HepG2 (cell line): Measurements from ENCODE around the gene CFAP43. TPM values are rescaled to one million over a fixed set of nuclear protein-coding genes. Genes with fewer than 3 reads are reported as not detected.

Source experiments
- ATAC-seq: fragments of 200-7000 bp; cut with Tn5 transposase; 3 replicates; pipeline ENCODE4 v1.9.1; 2020; ENCODE audit warnings: mild to moderate bottlenecking, moderate library complexity
- BruUV-seq: library from RNA; stranded (reverse); fragments of 400-500 nt; replicated peaks from 2 replicates; lab custom pipeline; 2021; lab: Mats Ljungman, UMichigan
- CTCF ChIA-PET: fragments of 300-600 bp; formaldehyde crosslinking; extraction: SDS; loops from one replicate; lab custom pipeline; 2021; ENCODE audit warnings: low total read pairs, inconsistent platforms, low intra/inter-chr PET ratio; lab: Yijun Ruan, JAX
- POLR2A ChIA-PET: fragments of 350-600 bp; sonication (Branson Sonifier 250); formaldehyde crosslinking; loops from one replicate; lab custom pipeline; 2020; ENCODE audit warnings: antibody characterized with exemption, inconsistent platforms; lab: Yijun Ruan, JAX
- DNase-seq: peaks from one replicate; pipeline ENCODE4 v3.0.0-alpha.2; 2015; ENCODE audit warnings: low spot score
- FAIRE-seq: peaks from 3 replicates; lab custom pipeline; 2011; peaks lifted over from hg19 to GRCh38; lab: Jason Lieb, UNC
- H2AFZ ChIP-seq: one replicate; pipeline ENCODE4 v1.6.1; 2011; ENCODE audit warnings: low read length, inconsistent platforms
- H3K27ac ChIP-seq: fragments of 300-600 bp; 3 replicates; pipeline ENCODE4 v1.8.0; 2011; ENCODE audit warnings: mixed run types, mild to moderate bottlenecking, mixed read lengths, low read length, inconsistent platforms; ENCODE audit not compliant: insufficient read depth; ENCODE audit errors: extremely low read length
- H3K27me3 ChIP-seq, 2 experiments: fragments of 200-600 bp in 1 of 2; 2 replicates in 1 of 2; 3 replicates in 1 of 2; pipeline versions ENCODE4 v1.6.0 to v1.8.0; 2011; ENCODE audit warnings: low read length in 2 of 2, mild to moderate bottlenecking in 2 of 2, moderate library complexity in 2 of 2, inconsistent platforms in 1 of 2; ENCODE audit not compliant: insufficient read depth in 2 of 2, control insufficient read depth in 1 of 2
- H3K36me3 ChIP-seq, 2 experiments: fragments of 200-600 bp in 1 of 2; replicated peaks in 1 of 2; 2 replicates in 1 of 2; 3 replicates in 1 of 2; pipeline versions ENCODE4 v1.5.1 to v1.8.0; 2011; ENCODE audit warnings: low read length in 2 of 2, inconsistent platforms in 1 of 2; ENCODE audit not compliant: insufficient read depth in 2 of 2, control insufficient read depth in 1 of 2
- H3K4me1 ChIP-seq: 2 replicates; pipeline ENCODE4 v1.5.1; 2012; ENCODE audit warnings: low read length, inconsistent platforms; ENCODE audit not compliant: insufficient read depth
- H3K4me2 ChIP-seq: 2 replicates; pipeline ENCODE4 v1.6.0; 2011; ENCODE audit warnings: low read depth, low read length, inconsistent platforms
- H3K4me3 ChIP-seq, 3 experiments: fragments of 200-600 bp in 1 of 3; sonication (generic), shearing (Covaris generic) in 1 of 3; replicated peaks in 1 of 3; 2 replicates each; pipeline ENCODE4 v1.5.1; 2011 to 2016; ENCODE audit warnings: low read length in 3 of 3, inconsistent platforms in 2 of 3, low read depth in 2 of 3, mild to moderate bottlenecking in 2 of 3, control low read depth in 1 of 3, mixed read lengths in 1 of 3; ENCODE audit not compliant: insufficient read depth in 1 of 3
- H3K79me2 ChIP-seq: one replicate; pipeline ENCODE4 v1.6.1; 2011; ENCODE audit warnings: low read length, inconsistent platforms; ENCODE audit not compliant: insufficient read depth
- H3K9ac ChIP-seq: 2 replicates; pipeline ENCODE4 v1.6.0; 2011; ENCODE audit warnings: mild to moderate bottlenecking, low read depth, low read length, inconsistent platforms; ENCODE audit not compliant: insufficient read depth
- H3K9me3 ChIP-seq: 2 replicates; pipeline ENCODE4 v1.5.1; 2012; ENCODE audit warnings: mild to moderate bottlenecking, low read length
- H4K20me1 ChIP-seq: 2 replicates; pipeline ENCODE4 v1.6.0; 2011; ENCODE audit warnings: inconsistent platforms, mild to moderate bottlenecking, low read length, moderate library complexity; ENCODE audit not compliant: insufficient read depth
- ADNP ChIP-seq: sonication (generic); formaldehyde crosslinking; IDR thresholded peaks from 2 replicates; pipeline ENCODE4 v1.4.0; 2020; ENCODE audit warnings: missing genetic modification reagents
- JUNB ChIP-seq: sonication (generic); formaldehyde crosslinking; IDR thresholded peaks from 2 replicates; pipeline ENCODE4 v1.8.0; 2022; ENCODE audit warnings: missing genetic modification reagents, mild to moderate bottlenecking, borderline replicate concordance
- KAT7 ChIP-seq: IDR thresholded peaks from 2 replicates; pipeline ENCODE4 v1.6.1; 2018; ENCODE audit warnings: borderline replicate concordance, missing compliant biosample characterization
- NFIC ChIP-seq: IDR thresholded peaks from 2 replicates; pipeline ENCODE4 v1.6.1; 2012; ENCODE audit warnings: mild to moderate bottlenecking, low read length, inconsistent platforms
- PITX1 ChIP-seq: sonication (generic); formaldehyde crosslinking; IDR thresholded peaks from 2 replicates; pipeline ENCODE4 v1.5.1; 2020; ENCODE audit warnings: mild to moderate bottlenecking, missing genetic modification reagents
- ZNF235 ChIP-seq: sonication (generic); formaldehyde crosslinking; IDR thresholded peaks from 2 replicates; pipeline ENCODE4 v1.8.1; 2023; ENCODE audit warnings: mild to moderate bottlenecking, missing genetic modification reagents, borderline replicate concordance
- ZNF33B ChIP-seq: sonication (generic); formaldehyde crosslinking; IDR thresholded peaks from 2 replicates; pipeline ENCODE4 v1.5.1; 2020; ENCODE audit warnings: mild to moderate bottlenecking, missing genetic modification reagents
- ZNF616 ChIP-seq: sonication (generic); formaldehyde crosslinking; IDR thresholded peaks from 2 replicates; pipeline ENCODE4 v1.5.0; 2020; ENCODE audit warnings: low read depth, mild to moderate bottlenecking, missing genetic modification reagents
- ZNF660 ChIP-seq: sonication (generic); formaldehyde crosslinking; IDR thresholded peaks from 2 replicates; pipeline ENCODE4 v1.5.1; 2020; ENCODE audit warnings: mild to moderate bottlenecking, low read depth, missing genetic modification reagents, borderline replicate concordance
- ZNF766 ChIP-seq: sonication (generic); formaldehyde crosslinking; IDR thresholded peaks from 2 replicates; pipeline ENCODE4 v1.5.0; 2020; ENCODE audit warnings: missing genetic modification reagents, borderline replicate concordance
- ZNF839 ChIP-seq: sonication (generic); formaldehyde crosslinking; IDR thresholded peaks from 2 replicates; pipeline ENCODE4 v1.4.0; 2020; ENCODE audit warnings: missing genetic modification reagents, mild to moderate bottlenecking, borderline replicate concordance
- WGBS: methylation state at CpG from one replicate; pipeline ENCODE4 v1.1.6; 2017; ENCODE audit warnings: low lambda C conversion rate; 5-methylcytosine and 5-hydroxymethylcytosine counted together
- in situ Hi-C: cut with HindIII; loops from 2 replicates; pipeline ENCODE4 v1.10.0; 2017; ENCODE audit warnings: low pct_unique_long_range_greater_than_20kb; ENCODE audit not compliant: extremely low pct_ligation_motif_present
- intact Hi-C: fragments of 100-400 bp; cut with micrococcal nuclease; formaldehyde crosslinking; loops from one replicate; pipeline ENCODE4 v1.10.0; 2022; ENCODE audit not compliant: unreplicated experiment
- polyA plus RNA-seq, 8 experiments: library from polyadenylated mRNA; depleted of rRNA in 3 of 8; stranded (reverse) in 7 of 8; unstranded in 1 of 8; fragments of >200 nt; fragmentation: Illumina TruSeq in 4 of 8; extraction: Trizol in 4 of 8; gene quantifications; 2 replicates each; pipeline versions ENCODE4 v1.2.1 to v1.2.3, GENCODE V29; 2011 to 2016; ENCODE audit warnings: low read depth in 4 of 8, missing spikeins in 1 of 8, mixed read lengths in 1 of 8; ENCODE audit not compliant: insufficient read depth in 1 of 8
- total RNA-seq, 5 experiments: library from RNA; depleted of rRNA; stranded (reverse); fragments of >200 nt; fragmentation: Illumina TruSeq; extraction: Trizol; gene quantifications; 2 replicates each; pipeline ENCODE4 v1.2.3, GENCODE V29; 2016; ENCODE audit warnings: low read depth in 1 of 5
- TF ChIP-seq, protein P1 (sequence below): sonication (generic); formaldehyde crosslinking; conservative IDR thresholded peaks from 2 replicates; pipeline ENCODE4 v1.8.0; 2022; ENCODE audit warnings: low read depth, missing genetic modification reagents
- TF ChIP-seq, protein P2 (sequence below): sonication (generic); formaldehyde crosslinking; IDR thresholded peaks from 2 replicates; pipeline ENCODE4 v1.4.0; 2020; ENCODE audit warnings: missing genetic modification reagents
- TF ChIP-seq, protein P3 (sequence below): sonication (generic); formaldehyde crosslinking; conservative IDR thresholded peaks from 2 replicates; pipeline ENCODE4 v1.8.0; 2022; ENCODE audit warnings: missing genetic modification reagents

CFAP43 gene
- total and polyA plus RNA-seq, 2 of the 13 experiments (the other 11 are each of a cell fraction or from before 2014, with no cell fraction given) = 0.24 to 0.38 TPM

DNA sequence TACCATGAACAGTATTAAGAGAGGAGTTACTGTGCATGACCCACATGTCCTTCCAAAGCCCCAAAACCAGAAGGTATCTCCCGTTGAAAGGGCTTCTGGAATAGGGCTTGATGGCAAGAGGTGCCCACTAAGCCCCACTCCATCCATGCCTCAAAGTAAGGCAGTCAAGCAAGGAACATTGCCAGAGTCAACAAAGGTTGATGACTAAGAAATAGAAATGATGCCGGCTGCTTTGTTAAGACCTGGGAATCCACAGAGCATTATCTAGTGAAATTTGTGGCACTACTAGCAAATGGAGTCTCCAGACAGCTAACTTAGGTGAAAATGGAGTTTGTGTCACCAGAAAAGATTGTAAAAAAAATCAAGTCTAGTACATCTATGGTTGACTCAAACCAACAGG, 104.0 kb downstream of the CFAP43 start:
- peaks cover 6% of the 10 kb centered on the region; the same call in 1 of the 2 replicates for H3K4me1 ChIP-seq
- in situ Hi-C loops (no loop called here), intact Hi-C loops (loop anchor here (10.0 kb wide), 2 partner anchors 127 to 213 kb away; partner anchors contain the start of genes GSTO1 and STN1)
- TF ChIP-seq ADNP (CRISPR knock-in tag) (no peak), ZNF33B (CRISPR knock-in tag) (no peak), ZNF616 (no peak), ZNF235 (CRISPR knock-in tag) (no peak), KAT7 (CRISPR knock-in tag) (no peak), JUNB (CRISPR knock-in tag) (no peak), ZNF839 (CRISPR knock-in tag) (no peak), PITX1 (no peak), NFIC (no peak), ZNF766 (CRISPR knock-in tag) (no peak), ZNF660 (no peak)
- TF ChIP-seq, protein P1, sequence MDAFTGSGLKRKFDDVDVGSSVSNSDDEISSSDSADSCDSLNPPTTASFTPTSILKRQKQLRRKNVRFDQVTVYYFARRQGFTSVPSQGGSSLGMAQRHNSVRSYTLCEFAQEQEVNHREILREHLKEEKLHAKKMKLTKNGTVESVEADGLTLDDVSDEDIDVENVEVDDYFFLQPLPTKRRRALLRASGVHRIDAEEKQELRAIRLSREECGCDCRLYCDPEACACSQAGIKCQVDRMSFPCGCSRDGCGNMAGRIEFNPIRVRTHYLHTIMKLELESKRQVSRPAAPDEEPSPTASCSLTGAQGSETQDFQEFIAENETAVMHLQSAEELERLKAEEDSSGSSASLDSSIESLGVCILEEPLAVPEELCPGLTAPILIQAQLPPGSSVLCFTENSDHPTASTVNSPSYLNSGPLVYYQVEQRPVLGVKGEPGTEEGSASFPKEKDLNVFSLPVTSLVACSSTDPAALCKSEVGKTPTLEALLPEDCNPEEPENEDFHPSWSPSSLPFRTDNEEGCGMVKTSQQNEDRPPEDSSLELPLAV (CRISPR knock-in tag) = no peak
- TF ChIP-seq, protein P2, sequence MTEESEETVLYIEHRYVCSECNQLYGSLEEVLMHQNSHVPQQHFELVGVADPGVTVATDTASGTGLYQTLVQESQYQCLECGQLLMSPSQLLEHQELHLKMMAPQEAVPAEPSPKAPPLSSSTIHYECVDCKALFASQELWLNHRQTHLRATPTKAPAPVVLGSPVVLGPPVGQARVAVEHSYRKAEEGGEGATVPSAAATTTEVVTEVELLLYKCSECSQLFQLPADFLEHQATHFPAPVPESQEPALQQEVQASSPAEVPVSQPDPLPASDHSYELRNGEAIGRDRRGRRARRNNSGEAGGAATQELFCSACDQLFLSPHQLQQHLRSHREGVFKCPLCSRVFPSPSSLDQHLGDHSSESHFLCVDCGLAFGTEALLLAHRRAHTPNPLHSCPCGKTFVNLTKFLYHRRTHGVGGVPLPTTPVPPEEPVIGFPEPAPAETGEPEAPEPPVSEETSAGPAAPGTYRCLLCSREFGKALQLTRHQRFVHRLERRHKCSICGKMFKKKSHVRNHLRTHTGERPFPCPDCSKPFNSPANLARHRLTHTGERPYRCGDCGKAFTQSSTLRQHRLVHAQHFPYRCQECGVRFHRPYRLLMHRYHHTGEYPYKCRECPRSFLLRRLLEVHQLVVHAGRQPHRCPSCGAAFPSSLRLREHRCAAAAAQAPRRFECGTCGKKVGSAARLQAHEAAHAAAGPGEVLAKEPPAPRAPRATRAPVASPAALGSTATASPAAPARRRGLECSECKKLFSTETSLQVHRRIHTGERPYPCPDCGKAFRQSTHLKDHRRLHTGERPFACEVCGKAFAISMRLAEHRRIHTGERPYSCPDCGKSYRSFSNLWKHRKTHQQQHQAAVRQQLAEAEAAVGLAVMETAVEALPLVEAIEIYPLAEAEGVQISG (CRISPR knock-in tag) = no peak
- TF ChIP-seq, protein P3, sequence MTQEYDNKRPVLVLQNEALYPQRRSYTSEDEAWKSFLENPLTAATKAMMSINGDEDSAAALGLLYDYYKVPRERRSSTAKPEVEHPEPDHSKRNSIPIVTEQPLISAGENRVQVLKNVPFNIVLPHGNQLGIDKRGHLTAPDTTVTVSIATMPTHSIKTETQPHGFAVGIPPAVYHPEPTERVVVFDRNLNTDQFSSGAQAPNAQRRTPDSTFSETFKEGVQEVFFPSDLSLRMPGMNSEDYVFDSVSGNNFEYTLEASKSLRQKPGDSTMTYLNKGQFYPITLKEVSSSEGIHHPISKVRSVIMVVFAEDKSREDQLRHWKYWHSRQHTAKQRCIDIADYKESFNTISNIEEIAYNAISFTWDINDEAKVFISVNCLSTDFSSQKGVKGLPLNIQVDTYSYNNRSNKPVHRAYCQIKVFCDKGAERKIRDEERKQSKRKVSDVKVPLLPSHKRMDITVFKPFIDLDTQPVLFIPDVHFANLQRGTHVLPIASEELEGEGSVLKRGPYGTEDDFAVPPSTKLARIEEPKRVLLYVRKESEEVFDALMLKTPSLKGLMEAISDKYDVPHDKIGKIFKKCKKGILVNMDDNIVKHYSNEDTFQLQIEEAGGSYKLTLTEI (CRISPR knock-in tag) = no peak
- no peak overlapping the region for H3K9ac ChIP-seq
- BruUV-seq = no TSS peak
- no peaks in the 10 kb centered on the region for H3K9me3 ChIP-seq
- no peak overlapping the region for H2AFZ ChIP-seq
- H3K27me3 ChIP-seq = no peaks in the 10 kb centered on the region
- ChIA-PET CTCF (no interaction called here), POLR2A (no interaction called here)
- no peaks in the 10 kb centered on the region for H3K36me3 ChIP-seq
- FAIRE-seq (no peak), DNase-seq (no peak), ATAC-seq (no peak)
- H3K27ac ChIP-seq = no peak overlapping the region
- no peak overlapping the region for H3K4me3 ChIP-seq
- H3K79me2 ChIP-seq = no peaks in the 10 kb centered on the region
- no peak overlapping the region for H3K4me2 ChIP-seq
- WGBS = 83% methylated on average over 2 of the region's 2 CpGs
- H4K20me1 ChIP-seq = no peaks in the 10 kb centered on the region
